SK-N-SH treated with all-trans-retinoic acid at 6 μM for 48 hours (cell line): ENCODE data around the gene TADA2A.

Experiments used
- ARNTL ChIP-seq: fragments of 450-650 bp; formaldehyde crosslinking; IDR thresholded peaks from 2 replicates; pipeline ENCODE4 v1.5.0; 2020; ENCODE audit warnings: low read depth, mild to moderate bottlenecking, moderate library complexity, borderline replicate concordance
- BACH2 ChIP-seq: fragments of 250-450 bp; sonication (Bioruptor Pico); IDR thresholded peaks from 2 replicates; pipeline ENCODE4 v1.9.0; 2021; ENCODE audit warnings: mild to moderate bottlenecking, borderline replicate concordance
- ESRRG ChIP-seq: fragments of 250-450 bp; sonication (Bioruptor Pico); IDR thresholded peaks from 2 replicates; pipeline ENCODE4 v1.6.1; 2021; ENCODE audit warnings: mild to moderate bottlenecking
- ISL1 ChIP-seq: fragments of 250-450 bp; sonication (Bioruptor Pico); IDR thresholded peaks from 2 replicates; pipeline ENCODE4 v2.1.2; 2022; ENCODE audit warnings: mild to moderate bottlenecking, moderate library complexity
- OSR1 ChIP-seq: fragments of 250-450 bp; sonication (Bioruptor Pico); IDR thresholded peaks from 2 replicates; pipeline ENCODE4 v1.8.0; 2022; ENCODE audit warnings: moderate library complexity, mild to moderate bottlenecking, inconsistent platforms
- PPARA ChIP-seq: fragments of 250-450 bp; sonication (Bioruptor Pico); IDR thresholded peaks from 2 replicates; pipeline ENCODE4 v1.5.0; 2020; ENCODE audit warnings: mild to moderate bottlenecking, borderline replicate concordance
- TCF4 ChIP-seq: fragments of 250-450 bp; sonication (Bioruptor Pico); IDR thresholded peaks from 2 replicates; pipeline ENCODE4 v1.8.0; 2021; ENCODE audit warnings: mild to moderate bottlenecking, moderate library complexity, borderline replicate concordance
- ZFP3 ChIP-seq: fragments of 250-450 bp; sonication (Bioruptor Pico); IDR thresholded peaks from 2 replicates; pipeline ENCODE4 v1.5.0; 2020; ENCODE audit warnings: mild to moderate bottlenecking, moderate library complexity
- TF ChIP-seq, protein P1 (sequence below): fragments of 250-450 bp; sonication (Bioruptor Pico); IDR thresholded peaks from 2 replicates; pipeline ENCODE4 v1.8.0; 2020; ENCODE audit warnings: mild to moderate bottlenecking, moderate library complexity, borderline replicate concordance
- TF ChIP-seq, protein P2 (sequence below): fragments of 250-450 bp; sonication (Bioruptor Pico); IDR thresholded peaks from 2 replicates; pipeline ENCODE4 v1.5.1; 2020; ENCODE audit warnings: low read depth, mild to moderate bottlenecking, moderate library complexity

DNA sequence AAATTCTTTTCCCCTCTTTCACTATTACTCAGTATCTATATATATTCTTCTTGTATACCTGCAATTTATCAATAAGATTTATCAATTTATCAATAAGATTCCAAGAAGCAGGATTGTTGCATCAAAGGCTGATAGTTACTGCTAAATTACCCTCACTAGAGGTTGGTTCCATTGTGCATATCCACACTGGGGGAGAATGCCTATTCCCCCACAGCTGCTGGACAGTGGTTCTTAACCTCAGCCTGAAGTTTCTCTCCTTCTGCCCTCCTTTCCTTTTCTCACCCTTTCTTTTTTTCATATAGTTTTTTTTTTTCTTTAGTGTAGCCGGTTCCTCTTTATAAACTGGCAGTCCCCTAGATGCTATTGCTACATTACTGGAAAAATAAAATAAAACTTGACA lies 24.6 kb upstream of the TADA2A start:
- TF ChIP-seq BACH2 (CRISPR knock-in tag) (no peak), ESRRG (CRISPR knock-in tag) (no peak), ZFP3 (CRISPR knock-in tag) (no peak), TCF4 (CRISPR knock-in tag) (no peak), OSR1 (no peak), ARNTL (CRISPR knock-in tag) (no peak), ISL1 (CRISPR knock-in tag) (no peak), PPARA (no peak)
- TF ChIP-seq, protein P1, sequence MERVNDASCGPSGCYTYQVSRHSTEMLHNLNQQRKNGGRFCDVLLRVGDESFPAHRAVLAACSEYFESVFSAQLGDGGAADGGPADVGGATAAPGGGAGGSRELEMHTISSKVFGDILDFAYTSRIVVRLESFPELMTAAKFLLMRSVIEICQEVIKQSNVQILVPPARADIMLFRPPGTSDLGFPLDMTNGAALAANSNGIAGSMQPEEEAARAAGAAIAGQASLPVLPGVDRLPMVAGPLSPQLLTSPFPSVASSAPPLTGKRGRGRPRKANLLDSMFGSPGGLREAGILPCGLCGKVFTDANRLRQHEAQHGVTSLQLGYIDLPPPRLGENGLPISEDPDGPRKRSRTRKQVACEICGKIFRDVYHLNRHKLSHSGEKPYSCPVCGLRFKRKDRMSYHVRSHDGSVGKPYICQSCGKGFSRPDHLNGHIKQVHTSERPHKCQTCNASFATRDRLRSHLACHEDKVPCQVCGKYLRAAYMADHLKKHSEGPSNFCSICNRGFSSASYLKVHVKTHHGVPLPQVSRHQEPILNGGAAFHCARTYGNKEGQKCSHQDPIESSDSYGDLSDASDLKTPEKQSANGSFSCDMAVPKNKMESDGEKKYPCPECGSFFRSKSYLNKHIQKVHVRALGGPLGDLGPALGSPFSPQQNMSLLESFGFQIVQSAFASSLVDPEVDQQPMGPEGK (CRISPR knock-in tag): no peak
- TF ChIP-seq, protein P2, sequence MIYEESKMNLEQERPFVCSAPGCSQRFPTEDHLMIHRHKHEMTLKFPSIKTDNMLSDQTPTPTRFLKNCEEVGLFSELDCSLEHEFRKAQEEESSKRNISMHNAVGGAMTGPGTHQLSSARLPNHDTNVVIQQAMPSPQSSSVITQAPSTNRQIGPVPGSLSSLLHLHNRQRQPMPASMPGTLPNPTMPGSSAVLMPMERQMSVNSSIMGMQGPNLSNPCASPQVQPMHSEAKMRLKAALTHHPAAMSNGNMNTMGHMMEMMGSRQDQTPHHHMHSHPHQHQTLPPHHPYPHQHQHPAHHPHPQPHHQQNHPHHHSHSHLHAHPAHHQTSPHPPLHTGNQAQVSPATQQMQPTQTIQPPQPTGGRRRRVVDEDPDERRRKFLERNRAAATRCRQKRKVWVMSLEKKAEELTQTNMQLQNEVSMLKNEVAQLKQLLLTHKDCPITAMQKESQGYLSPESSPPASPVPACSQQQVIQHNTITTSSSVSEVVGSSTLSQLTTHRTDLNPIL: no peak
